GM21381 (cell line): Measurements from ENCODE around the gene CD101.
"Not testable (repeated sequence)": the region's sequence is repeated elsewhere in the genome, so short reads cannot be mapped to it uniquely, and the experiment has no call there.

Experiments used
- ATAC-seq: cut with Tn5 transposase; IDR thresholded peaks from one replicate; pipeline ENCODE4 v1.9.1; 2021; ENCODE audit warnings: mild to moderate bottlenecking, moderate library complexity; ENCODE audit not compliant: unreplicated experiment

CD101 gene, protein sequence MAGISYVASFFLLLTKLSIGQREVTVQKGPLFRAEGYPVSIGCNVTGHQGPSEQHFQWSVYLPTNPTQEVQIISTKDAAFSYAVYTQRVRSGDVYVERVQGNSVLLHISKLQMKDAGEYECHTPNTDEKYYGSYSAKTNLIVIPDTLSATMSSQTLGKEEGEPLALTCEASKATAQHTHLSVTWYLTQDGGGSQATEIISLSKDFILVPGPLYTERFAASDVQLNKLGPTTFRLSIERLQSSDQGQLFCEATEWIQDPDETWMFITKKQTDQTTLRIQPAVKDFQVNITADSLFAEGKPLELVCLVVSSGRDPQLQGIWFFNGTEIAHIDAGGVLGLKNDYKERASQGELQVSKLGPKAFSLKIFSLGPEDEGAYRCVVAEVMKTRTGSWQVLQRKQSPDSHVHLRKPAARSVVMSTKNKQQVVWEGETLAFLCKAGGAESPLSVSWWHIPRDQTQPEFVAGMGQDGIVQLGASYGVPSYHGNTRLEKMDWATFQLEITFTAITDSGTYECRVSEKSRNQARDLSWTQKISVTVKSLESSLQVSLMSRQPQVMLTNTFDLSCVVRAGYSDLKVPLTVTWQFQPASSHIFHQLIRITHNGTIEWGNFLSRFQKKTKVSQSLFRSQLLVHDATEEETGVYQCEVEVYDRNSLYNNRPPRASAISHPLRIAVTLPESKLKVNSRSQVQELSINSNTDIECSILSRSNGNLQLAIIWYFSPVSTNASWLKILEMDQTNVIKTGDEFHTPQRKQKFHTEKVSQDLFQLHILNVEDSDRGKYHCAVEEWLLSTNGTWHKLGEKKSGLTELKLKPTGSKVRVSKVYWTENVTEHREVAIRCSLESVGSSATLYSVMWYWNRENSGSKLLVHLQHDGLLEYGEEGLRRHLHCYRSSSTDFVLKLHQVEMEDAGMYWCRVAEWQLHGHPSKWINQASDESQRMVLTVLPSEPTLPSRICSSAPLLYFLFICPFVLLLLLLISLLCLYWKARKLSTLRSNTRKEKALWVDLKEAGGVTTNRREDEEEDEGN

DNA sequence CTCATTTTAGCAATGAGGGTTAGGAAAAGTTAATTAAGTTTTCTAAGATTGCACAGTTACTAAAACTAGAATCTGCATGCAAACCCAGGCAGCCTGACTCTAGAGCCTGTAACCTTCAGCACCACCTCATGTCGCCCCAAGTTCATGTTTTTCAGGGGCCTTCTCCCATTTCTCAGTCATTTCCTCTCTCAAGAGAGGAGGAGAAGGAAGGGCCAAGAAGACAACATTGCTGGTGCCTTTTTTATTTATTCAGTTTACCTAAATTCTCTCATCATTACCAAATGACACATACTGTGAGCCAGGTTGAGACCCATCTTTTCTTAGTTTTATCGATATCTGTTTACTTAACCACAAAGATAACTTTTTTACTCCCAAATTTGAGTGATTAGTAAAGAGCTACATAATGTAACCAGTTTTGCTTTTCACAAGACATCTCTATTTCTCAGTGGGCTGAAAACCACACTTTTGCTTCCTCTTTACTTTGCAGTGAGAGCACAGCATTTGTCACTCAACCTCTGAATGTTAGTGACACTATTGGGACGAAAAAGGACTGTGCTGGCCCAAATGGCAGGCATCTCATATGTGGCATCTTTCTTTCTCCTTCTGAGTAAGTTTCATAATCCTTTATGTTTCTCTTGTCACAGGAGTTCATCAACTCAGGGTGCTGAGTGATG, at the start of gene CD101:
CD101 (plus strand) TSS at position 507 of the 674 bp plus-strand sequence; CDS start at position 565, 58 bp downstream.
- peak; percentile 92 for ATAC-seq

GRCh38 chr1:116952738-116953275, 48.8 kb upstream of the CD101 start:
- ATAC-seq: no peak

DNA sequence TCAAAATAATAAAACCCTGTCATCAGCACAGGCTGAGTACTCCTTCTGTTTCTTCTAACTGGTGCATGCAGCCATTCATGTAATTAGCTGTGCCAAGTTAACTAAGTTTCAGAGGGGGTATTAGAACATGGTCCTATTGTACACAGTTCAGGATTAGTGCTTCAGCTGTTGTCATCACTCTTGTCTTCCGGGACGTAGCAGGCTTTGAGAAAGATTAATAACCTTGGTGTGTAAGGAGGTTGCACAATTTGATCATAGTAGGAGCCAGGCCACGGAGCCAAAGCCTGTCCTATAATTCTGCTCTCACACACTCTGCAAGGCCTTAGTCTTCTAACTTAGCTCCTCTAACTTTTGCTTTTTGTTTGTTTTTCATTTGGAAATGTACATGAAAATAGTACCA, 47.1 kb upstream of the CD101 start:
- no peak for ATAC-seq

GRCh38 chr1:116956378-116956777, 45.2 kb upstream of the CD101 start:
- ATAC-seq: no peak

DNA sequence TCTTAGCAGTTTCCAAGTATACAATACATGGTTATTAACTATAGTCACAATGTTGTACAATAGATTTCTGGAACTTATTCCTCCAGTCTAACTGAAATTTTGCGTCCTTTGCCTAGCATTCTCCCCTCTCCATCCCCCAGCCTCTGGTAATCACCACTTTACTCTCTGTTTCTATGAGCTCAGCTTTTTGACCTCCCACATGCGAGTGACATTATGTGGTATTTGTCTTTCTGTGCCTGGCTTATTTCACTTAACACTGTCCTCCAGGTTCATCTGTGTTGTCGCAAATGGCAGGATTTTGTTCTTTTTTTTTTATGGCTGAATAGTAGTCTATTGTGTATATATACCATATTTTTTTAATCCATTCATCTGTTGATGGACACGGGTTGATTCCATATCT, 43.9 kb upstream of the CD101 start:
- no peak for ATAC-seq

DNA sequence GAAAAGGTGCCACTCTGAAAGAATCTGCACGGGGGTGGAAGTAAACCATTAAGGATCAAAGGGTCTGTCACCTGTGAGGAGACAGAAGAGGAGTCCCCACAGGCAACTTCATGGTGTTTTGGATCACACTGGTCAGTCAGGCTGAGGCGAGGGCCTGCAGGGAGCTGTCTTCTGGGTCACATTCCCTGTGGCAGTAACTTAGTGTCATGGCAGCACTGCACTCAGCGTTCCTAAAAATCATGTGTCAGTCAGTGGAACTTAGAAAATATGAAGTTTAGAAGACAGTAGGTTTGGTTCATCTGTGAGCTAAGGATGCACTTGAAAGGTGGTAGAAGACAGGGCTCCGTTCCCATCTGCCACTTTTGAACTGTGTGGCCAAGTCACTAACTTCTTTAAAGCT, 43.5 kb upstream of the CD101 start:
- no peak for ATAC-seq

DNA sequence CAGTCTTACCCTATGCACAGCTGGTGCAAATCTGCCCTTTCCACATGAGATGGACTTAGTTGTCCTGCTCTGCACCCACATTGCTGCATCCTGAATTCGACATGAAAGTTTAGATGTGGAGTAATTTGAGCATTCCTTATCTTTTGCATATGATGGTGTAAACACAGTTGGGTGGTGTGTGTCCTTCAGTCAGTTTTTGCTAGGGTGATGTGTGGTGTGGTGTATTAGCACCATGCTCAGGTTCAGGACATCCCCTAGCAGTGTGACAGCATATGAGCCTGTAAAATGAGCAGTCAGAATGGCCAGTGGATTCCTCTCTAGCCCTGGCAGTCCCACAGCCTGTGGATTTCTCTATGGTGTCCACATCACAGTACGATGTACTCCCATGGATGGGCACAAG, 42.6 kb upstream of the CD101 start:
- ATAC-seq: no peak

DNA sequence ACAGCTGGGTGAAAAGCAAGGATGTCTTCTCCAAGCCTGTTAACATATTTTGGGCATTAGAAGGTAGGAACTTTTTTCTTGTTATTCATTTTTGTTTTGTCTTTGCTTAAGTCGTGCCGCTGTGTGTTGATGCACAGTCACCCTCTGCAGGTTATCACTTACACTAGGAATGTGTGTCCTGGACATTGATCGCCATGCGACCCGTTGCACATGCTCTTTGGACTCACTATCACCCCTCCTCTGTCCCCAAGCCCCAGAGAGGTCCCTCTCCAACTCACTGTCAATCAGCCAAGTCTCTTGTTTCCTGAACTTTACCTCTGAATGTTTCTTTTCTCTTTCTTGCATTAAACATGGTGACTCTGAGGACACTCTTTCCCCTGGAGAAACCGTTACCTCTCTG, 40.0 kb upstream of the CD101 start:
- ATAC-seq: no peak

- ATAC-seq: no peak
Observed at GRCh38 chr1:116962987-116963639, 38.4 kb upstream of the CD101 start.

DNA sequence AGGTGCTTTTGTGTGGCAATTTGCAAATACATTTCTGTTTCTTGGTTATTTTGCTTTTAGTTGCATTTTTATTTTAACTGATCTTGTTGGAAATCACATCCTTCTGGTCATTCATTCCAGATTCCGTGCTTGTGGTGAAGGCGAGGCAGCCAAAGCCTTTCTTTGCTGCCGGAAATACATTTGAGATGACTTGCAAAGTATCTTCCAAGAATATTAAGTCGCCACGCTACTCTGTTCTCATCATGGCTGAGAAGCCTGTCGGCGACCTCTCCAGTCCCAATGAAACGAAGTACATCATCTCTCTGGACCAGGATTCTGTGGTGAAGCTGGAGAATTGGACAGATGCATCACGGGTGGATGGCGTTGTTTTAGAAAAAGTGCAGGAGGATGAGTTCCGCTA, 34.8 kb upstream of the CD101 start:
- ATAC-seq: no peak

DNA sequence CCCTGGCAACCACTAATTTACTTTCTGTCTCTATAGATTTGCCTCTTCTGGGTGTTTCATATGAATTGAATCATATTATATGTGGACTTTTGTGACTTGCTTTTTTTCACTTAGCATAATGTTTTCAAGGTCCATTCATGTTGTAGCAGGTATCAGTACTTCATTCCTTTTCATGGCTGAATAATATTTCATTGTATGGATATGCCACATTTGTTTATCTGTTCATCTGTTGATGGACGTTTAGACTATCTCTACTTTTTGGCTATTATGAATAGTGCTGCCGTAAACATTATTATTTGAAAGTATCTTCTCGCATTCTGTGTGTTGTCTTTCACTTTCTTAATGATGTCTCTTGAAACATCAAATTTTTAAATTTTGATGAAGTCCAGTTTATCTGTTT, 32.8 kb upstream of the CD101 start:
- no peak for ATAC-seq

DNA sequence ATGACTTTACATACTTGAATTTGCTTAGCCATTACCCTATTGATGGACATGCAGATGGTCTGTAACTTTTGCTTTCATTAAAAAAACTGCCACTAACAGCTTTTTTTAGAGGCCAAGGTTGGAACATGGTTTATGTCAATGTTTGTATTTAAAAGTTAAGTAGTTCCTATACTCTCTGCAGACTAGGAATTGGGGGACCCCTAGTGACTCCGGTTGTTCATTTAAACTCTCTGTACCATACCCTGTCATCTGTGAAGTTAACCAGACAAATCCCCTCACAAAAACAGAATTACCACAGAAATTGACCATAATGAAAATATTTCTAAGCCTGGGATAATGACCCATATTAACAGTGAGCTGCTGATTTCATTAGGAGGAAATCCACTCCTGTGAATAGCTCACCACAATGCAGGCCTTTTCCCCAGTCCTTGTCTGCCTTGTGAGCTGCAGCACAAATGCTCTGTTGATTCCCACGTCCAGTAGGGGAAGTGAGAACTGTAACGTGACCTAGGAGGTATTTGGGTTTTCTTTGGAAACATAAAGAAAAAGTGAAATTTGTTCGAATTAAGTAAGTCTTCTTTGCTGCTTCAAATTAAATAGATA, 30.2 kb upstream of the CD101 start:
- ATAC-seq: no peak

GRCh38 chr1:116971965-116972673, 29.4 kb upstream of the CD101 start:
- no peak for ATAC-seq

GRCh38 chr1:116972674-116973030, 28.9 kb upstream of the CD101 start:
- no peak for ATAC-seq

DNA sequence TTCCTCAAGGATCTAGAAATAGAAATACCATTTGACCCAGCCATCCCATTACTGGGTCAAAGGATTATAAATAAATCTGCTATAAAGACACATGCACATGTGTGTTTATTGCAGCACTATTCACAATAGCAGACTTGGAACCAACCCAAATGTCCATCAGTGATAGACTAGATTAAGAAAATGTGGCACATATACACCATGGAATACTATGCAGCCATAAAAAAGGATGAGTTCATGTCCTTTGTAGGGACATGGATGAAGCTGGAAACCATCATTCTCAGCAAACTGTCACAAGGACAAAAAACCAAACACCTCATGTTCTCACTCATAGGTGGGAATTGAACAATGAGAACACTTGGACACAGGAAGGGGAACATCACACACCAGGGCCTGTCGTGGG, 21.3 kb upstream of the CD101 start:
- not testable (repeated sequence) for ATAC-seq

GRCh38 chr1:116981521-116982037, 20.0 kb upstream of the CD101 start:
- ATAC-seq: no peak

DNA sequence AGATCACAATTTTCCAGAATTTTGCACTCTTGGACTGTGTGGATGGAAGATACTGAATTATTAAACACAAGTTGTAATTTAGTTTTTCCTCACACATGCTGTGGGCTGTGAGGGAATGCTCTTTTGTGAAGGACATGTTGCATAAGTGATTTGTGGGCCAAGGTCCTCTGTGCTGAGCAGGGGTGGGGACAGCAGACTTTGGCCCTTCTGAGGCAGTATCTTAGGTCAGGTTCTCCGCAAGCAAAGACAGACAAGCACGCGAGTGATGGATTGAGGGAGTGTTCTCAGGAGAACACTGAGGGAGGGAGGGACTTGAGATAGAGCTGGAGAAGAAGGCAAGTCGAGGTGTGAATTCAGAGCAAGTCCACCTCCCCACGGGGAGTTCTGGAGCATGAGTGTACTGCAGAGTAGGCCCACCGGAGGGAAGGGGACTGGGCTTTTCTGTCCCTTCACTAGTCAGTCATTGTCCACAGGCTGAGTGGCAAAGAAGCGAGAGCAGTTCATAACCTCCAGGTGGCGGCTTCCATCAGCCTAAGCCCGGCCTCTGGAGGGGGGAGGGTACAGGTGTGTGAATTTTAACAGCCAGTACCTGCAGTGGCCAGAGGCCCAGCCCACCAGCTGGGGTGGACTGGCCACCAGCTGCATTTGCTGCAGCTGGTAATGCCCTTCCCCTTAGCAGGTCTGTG, 19.1 kb upstream of the CD101 start:
- no peak for ATAC-seq

DNA sequence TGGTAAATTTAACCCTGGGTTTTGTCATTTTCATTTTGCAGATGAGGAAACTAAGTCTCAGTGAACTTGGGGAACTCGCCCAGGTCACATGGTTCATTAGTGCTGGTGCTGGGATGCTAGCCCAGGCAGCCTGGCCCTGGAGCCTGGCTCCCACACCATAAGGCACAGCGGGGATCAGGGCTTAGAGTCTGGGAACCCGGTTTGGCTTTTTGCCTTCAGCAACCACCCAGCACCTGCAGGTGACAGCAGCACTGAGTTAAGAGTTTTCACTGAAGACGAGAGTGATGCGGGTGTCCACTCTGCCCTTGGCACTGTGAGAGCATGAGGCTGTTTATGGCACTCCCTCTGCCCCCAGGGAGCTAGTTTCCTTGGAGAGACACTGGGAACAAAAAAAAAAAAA, 18.4 kb upstream of the CD101 start:
- ATAC-seq: no peak

DNA sequence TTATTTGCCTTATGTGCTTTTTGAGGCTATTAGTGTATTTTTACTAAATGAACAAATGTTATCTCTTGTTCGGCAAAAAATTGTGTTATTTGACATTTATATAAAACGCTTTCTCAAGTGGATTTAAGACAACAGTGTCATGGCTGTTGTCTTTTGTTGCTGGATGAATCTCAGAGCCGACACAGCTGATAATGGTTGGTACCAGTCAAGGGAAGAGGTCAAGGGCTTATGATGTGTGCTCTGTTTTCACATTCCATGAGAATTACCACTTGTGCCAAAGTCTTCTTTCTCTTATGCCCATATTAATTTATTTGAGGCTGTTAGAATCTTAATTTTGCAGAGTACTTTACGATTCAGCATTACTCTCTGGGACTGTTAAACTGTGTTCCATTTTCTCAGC, 17.9 kb upstream of the CD101 start:
- ATAC-seq: no peak
